Stimulated activated CD8-positive, alpha-beta memory T cell treated with anti-CD3 and anti-CD28 coated beads, Interleukin-15, amount 100 ng/mL, for 24 hours (primary cell): ENCODE measurements around the gene ZNF592.

Source experiments
- DNase-seq: peaks from one replicate; pipeline ENCODE4 v3.0.0-alpha.2; 2020; ENCODE audit warnings: low read depth

Gene ZNF592

DNA sequence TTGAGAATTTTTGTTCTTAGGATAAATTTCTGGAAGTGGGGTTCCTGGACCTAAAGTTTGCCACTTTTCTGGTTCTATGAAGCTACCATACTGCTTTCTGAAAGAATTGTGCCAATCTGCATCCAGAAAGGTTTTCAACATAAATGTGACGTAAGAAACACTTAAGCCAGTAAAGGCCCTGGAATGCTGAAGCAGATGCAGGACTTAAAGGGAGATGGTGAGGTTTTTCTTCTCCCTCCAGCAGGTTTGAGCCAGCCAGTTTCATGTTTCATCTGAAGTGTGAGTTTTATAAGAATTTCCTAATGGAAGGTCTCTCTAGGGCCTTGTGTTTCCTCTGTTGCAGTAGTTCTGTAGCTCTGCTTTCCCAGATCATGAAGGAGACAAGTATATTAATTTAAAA lies 33.1 kb downstream of the ZNF592 start:
- no peak for DNase-seq

DNA sequence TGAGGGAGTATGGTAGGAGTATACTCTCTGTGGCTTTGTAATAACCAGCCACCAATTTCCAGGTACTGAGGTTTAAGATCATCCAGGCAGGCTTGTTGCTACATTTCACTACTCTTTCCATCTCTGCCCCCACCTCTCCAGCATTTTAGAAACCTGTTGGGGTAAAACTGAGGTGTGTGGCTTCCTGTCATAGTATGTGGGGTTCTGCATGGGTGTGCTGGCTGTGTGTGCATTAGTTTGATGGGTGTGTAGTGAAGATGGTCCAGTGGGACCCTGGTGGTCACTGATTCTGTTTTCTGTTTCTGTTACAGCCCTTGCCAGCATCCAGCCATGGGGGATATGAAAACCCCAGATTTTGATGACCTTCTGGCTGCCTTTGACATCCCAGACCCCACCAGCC lies 34.0 kb downstream of the ZNF592 start:
- DNase-seq = no peak

DNA sequence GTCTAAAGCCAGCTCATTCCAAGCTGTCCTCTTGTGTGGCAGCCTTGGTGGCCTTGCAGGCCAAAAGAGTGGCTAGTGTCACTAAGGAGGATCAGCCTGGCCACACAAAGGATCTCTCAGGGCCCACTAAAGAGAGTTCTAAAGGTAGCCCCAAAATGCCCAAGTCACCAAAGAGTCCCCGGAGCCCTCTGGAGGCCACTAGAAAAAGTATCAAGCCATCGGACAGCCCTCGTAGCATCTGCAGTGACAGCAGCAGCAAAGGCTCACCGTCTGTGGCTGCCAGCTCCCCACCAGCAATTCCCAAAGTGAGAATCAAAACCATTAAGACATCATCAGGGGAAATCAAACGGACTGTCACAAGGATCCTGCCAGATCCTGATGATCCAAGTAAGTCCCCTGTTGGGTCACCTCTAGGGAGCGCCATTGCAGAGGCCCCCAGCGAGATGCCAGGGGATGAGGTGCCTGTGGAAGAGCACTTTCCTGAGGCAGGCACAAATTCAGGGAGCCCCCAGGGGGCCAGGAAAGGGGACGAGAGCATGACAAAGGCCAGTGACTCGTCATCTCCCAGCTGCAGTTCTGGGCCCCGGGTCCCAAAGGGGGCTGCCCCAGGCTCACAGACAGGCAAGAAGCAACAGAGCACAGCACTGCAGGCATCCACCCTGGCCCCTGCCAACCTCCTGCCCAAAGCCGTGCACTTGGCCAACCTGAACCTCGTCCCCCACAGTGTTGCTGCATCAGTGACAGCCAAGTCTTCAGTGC lies 35.3 kb downstream of the ZNF592 start:
- no peak for DNase-seq

DNA sequence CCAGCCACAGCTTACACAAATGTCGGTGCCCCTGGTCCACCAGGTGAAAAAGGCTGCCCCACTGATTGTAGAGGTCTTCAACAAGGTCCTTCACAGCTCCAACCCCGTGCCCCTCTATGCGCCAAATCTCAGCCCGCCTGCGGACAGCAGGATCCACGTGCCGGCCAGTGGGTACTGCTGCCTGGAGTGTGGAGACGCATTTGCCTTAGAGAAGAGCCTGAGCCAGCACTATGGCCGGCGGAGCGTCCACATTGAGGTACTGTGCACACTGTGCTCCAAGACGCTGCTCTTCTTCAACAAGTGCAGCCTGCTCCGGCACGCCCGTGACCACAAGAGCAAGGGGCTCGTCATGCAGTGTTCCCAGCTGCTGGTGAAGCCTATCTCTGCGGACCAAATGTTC lies 35.9 kb downstream of the ZNF592 start:
- no peak for DNase-seq

DNA sequence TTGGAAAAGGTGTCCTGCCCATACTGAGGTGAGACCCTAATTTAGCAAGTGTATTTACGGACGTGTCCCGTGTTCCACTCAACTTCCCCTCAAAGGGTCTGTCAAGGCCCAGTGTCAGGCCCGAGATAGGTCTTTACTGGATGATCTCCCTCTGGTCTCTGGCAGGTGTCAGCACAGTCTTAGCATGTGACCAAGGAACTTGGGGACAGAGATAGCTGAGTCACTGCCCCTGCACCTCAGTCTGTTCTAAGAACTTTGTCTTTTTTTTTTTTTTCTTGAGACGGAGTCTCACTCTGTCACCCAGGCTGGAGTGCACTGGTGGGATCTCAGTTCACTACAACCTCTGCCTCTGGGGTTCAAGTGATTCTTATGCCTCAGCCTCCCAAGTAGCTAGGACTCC lies 36.7 kb downstream of the ZNF592 start:
- DNase-seq = no peak

DNA sequence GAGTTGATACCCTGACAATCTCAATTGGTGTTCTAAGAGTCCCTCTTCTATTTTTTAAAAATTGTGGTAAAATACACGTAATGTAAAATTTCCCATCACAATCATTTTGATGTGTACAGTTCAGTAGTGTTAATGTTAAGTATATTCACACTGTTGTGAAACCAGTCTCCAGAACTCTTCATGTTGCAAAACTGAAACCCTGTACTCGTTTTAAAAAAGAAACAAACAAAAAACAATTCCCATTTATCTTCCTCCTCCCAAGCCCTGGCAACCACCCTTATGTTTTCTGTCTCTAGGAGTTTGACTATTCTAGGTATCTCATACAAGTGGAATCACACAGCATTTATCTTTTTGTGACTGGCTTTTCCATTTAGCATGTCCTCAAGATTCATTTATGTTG lies 40.1 kb downstream of the ZNF592 start:
- DNase-seq = no peak

DNA sequence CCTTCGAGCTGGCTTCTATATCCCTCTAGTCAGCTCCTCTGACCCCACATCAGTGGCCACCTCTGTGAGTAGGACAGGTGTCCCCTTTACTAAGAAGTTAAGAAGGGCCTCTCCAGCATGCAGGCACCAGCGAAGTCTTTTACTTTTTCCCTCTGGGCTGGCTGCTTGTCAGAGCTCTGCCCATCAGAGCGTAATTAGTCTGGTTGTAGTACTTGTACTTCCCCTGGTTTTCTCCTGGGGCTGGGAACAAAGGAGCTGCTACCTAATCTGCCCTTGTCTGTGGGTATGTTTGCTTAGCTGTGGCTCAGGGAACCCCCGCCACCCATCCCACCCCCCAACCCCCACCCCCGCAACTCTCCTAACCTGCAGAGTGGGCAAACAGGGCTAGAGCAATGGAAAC lies 41.4 kb downstream of the ZNF592 start:
- no peak for DNase-seq

DNA sequence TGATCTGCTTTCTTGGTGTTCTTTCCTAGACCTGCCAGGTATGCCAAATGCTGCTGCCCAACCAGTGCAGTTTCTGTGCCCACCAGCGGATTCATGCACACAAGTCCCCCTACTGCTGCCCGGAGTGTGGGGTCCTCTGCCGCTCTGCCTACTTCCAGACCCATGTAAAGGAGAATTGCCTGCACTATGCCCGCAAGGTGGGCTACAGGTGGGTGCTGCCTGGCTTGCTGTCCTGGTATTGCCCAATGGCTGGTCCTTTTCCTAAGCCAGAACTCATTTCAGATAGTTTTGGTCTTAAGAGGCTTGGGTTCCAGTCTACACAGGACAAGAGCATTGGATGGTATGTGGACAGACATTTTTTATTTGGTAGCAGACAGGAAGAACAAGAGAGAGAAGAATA lies 42.3 kb downstream of the ZNF592 start:
- DNase-seq = no peak

DNA sequence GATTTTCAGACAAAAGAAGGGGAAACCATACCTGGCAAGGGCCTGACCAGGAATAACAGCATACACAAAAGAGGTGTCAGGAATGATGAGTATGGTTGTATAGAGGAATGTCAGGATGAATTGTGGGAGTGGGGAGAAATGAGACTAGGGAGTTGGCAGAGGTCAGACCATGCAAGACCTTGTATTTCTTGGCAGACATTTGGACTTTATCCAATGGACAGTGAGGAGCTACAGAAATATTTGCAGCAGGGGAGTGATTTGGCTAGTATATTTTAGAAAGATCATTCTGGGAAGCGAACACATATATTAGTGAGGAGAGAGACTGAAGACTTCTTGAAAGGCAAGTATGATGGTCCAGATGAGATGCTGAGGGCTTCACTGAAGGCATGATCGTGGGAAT lies 43.4 kb downstream of the ZNF592 start:
- no peak for DNase-seq

DNA sequence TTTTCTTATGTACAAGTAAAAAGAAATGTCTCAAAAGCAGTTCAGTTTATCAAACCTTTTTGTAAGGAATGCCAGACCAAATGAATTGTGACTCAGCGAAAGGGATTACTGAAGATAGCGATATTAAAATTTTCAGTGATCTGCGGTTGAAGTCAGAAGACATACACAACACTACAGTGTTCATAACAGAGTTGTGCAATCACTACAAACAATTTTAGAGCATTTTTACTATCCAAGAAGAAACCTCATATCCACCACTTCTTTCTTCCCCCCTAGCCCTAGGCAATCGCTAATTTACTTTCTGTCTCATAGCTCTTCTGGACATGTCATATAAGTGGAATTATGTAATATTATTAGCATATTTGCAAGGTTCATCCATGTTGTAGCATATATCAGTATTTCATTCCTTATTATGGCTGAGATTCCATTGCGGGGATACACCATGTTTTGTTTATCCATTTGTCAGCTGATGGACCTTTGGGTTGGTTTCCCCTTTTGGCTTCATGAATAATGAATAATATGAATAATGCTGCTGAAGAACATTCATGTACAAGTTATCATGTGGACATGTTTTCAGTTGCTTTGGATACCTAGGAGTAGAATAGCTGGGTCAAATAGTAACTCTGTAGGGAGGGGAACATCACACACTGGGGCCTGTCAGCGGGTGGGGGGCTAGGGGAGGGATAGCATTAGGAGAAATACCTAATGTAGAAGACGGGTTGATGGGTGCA lies 45.2 kb downstream of the ZNF592 start:
- no peak for DNase-seq

DNA sequence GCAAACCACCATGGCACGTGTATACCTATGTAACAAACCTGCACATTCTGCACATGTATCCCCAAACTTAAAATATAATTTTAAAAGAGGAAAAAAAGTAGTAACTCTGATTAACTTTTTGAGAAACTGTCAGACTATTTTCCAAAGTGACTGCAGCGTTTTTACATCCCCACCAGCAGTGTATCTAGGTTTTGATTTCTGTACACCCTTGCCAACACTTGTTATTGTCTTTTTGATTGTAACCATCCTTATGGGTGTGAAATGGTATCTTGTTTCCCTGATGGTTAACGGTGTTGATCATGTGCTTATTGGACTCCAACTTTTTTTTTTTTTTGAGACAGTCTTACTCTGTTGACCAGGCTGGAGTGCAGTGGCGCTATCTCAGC lies 45.8 kb downstream of the ZNF592 start:
- no peak for DNase-seq

DNA sequence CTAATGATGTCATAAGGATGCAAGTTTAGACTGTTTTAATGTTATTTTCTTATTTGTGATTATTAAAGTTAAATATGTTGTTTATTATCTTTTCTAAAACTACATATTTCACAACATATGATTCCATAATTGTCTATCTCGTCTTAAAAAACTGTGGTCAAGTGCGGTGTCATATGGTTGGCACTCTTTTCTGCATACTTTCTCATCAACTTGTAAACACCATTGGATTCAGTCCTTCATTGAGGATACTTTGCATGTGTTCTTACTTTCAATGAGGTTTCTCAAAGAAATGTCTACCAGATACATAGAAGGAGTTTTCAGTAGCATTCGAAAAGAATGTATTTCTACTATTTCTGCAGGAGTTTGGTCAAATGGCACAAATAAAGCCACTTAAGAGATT lies 46.8 kb downstream of the ZNF592 start:
- DNase-seq = no peak

DNA sequence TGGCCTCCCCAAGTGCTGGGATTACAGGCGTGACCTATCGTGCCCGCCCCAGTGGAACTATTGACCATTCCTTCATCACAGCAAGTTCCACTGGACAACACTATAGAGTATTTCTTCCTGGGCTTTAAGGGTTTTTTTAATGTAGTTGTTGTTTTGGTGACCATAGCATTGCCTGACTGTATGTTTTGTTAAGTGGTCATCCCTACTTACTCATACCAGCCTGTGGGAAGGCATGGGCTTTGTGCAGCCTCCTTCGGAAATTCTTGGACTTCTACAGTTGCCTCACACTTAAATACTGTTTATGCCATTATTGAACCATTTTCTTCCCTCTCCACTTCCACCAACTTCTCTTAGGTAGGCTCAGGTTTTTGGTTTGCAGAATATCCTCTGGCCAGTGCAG lies 48.8 kb downstream of the ZNF592 start:
- DNase-seq = no peak

DNA sequence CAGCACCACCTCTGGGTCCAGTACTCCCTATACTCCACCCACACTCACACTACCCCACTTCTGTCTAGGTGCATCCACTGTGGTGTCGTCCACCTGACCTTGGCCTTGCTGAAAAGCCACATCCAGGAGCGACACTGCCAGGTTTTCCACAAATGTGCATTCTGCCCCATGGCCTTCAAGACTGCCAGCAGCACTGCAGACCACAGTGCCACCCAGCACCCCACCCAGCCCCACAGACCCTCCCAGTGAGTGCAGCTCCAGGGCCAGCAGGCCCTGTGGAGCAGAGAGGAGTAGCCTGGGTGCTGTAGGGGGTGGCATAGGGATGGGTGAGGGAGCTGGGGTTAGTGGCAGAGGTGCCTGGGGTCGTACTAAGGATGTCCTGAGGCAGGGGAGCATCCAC lies 49.4 kb downstream of the ZNF592 start:
- DNase-seq = no peak

DNA sequence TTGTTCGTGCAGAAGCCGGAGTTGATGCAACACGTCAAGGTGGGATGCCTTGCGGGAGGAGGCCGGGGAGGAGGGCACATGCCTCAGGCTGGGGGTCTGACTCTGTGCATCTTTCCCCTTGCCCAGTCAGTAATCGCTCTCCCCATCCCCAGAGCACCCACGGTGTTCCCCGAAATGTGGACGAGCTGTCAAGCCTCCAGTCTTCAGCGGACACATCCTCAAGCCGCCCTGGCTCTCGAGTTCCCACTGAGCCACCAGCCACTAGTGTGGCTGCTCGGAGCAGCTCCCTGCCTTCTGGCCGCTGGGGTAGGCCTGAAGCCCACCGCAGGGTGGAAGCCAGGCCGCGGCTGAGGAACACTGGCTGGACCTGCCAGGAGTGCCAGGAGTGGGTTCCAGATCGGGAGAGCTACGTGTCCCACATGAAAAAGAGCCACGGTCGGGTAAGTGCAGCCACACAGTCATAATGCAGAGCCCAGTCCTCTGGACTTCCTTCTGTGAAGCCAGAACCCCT lies 50.1 kb downstream of the ZNF592 start:
- DNase-seq = no peak

DNA sequence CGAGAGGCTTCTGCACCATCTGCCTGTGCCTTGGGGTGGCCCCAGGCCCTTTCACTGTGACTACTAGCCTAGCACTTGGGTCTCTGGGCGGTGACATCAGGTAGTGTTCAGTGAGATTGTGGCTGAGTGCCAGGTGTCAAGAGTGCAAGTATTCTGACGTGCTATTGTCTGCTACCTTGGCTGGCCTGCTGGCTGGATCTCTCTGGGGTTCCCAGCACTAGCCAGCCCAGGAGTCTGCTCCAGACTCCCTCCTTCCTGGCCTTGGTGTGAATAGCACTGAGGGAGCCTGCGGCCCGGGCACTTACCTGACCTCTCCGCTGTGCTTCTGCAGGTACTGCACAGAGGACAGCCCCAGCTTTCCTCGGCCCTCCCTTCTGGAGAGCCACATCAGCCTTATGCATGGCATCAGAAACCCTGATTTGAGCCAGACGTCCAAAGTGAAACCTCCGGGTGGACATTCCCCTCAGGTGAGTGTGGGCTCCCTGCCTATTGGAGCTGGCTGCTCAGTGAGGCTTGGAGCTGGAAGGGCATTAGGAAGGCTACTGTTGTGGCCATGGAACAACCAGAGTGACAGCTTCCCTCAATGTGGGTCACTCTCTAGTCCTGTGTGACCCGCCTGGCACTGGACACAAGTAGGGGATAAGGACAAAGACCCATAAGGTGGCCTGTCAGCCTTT lies 51.3 kb downstream of the ZNF592 start:
- no peak for DNase-seq

DNA sequence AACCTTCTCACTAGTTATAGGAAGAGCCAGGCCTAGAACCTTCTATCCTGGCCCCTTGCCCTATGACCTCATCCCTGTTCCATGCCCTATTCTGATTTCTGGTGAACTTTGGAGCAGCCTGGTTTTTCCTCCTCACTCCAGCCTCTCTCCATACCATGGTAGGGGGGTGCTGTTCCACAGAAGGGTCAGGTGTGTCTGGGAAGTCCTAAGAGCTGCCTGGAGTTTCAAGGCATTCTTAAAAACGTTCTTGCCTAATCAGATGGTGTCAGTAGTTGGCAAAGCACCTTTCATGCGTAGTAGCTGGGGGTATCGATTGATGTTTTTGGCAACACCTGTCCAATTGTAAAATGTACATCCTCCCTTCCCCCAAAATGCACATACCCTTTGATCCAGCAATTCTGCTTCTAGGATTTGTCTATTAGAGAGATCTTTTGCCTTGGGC lies 52.0 kb downstream of the ZNF592 start:
- no peak for DNase-seq

DNA sequence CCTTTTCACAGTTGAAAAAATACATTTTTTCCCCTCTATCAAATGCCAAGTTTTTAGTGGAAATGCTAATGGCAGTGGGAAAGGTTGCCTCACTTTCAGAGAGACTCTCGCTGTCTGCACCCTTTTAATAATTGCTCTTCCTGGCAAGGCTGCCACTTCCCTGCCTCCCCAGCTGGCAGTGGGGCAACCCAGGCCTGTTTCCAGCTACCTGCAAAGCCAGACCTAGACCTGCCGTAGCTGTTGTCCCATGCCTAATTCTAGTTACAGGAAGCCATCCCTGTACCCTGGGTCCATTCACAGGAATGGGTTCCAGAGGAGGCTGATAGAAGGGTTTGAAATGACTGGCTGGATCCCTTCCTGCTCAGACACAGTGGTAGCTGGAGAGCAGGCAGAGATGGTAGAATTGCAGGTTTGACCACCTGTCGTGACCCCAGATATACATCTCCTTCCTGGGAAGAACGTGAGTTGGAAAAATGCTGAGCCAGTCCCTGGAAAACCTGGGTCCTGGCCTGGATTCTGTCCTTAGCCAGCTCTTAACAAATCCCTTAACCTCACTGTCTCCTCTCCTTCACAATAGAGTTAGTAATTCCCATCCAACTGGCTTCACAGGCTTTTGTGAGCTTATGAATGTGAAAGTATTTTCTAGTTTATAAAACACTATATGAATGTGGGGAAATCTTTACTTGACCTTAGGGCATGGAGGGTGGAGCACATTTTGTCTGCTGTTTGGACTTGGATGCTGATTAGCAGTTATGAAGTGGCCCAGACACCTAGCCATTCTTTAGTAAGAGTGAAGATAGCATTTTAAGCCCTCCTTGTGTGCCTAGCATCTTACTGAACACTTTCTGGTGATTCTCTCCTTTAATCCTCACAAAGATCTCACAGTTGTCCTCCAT lies 55.9 kb downstream of the ZNF592 start:
- no peak for DNase-seq

DNA sequence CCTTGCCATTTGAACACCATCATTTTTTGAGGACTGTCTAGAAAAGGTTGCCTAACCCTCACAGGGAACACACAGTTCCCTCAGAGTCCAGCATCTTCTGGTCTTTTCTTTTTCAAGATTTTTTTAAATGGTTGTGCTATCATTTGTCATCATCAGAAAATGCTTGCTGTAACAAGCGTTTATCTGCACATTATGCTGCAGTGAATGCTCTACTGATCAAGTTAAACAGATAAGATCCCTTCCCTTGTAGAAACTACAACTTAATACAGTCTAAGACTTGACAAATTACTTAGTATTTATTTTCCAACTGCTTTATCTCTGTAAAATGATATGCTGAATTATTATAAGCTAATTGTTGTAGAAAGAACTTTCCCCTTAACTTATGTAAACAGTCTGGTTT lies 56.8 kb downstream of the ZNF592 start:
- no peak for DNase-seq

DNA sequence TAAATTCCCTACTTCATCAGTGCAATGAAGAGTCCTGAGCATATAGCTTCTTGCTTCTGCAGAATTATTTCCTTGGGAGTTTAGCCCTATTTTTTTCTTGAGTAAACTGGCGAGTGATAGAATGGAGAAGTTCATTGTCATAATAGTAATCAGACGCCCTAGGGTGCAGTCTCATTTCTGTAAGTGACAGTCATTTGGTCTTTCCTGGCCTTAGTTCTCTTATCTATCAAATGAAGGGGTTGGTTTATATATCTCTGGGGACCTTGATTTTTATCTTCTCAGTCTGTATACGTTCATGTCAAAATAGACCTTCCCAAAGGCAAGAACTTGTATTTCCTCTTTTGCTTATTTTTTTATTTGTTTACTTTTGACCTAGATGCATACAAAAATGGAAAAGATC lies 58.8 kb downstream of the ZNF592 start:
- no peak for DNase-seq

DNA sequence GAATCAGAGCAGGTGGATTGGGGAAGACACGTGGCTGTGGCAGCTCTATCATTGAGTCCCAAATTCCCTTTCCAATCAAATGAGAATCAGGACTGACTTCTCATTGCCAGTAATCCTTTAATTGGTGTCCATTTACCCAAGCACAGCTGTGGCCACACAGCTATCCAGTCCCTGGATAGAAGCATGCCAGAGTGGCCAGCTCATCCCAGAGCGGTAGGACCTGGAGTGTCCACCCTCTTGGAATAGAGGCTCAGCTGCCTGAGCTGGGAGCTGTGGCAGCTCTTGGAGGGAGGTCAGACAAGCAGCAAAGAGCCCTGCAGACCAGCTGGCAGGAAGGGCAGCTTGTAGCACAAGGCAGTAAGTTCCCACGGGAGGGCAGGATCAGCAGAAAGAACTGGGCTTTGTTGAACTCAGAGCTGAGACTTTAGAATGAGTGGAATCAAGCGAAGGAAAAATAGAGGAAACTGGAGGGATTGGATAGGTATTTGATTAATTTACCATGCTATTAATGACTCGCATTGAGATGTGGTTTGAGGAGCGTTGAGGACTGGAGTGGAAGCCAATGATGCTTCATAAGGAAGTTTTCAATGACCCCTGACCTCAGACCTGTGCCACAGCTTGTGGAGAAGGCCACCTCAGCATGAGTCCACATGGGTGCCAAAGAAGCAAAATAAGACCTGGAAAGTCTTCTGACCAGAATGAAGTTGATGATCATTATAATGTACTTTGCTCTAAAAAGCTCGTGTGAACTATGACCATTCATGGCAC lies 61.9 kb downstream of the ZNF592 start:
- DNase-seq = no peak
